Activated CD8-positive, alpha-beta memory T cell treated with anti-CD3 and anti-CD28 coated beads, Interleukin-2, amount 50 U/mL, for 24 hours (primary cell): Measurements from ENCODE around the gene TRABD2B.

Experiments
- DNase-seq: peaks from one replicate; pipeline ENCODE4 v3.0.0-alpha.2; 2020; ENCODE audit errors: extremely low read depth

The TRABD2B gene

DNA sequence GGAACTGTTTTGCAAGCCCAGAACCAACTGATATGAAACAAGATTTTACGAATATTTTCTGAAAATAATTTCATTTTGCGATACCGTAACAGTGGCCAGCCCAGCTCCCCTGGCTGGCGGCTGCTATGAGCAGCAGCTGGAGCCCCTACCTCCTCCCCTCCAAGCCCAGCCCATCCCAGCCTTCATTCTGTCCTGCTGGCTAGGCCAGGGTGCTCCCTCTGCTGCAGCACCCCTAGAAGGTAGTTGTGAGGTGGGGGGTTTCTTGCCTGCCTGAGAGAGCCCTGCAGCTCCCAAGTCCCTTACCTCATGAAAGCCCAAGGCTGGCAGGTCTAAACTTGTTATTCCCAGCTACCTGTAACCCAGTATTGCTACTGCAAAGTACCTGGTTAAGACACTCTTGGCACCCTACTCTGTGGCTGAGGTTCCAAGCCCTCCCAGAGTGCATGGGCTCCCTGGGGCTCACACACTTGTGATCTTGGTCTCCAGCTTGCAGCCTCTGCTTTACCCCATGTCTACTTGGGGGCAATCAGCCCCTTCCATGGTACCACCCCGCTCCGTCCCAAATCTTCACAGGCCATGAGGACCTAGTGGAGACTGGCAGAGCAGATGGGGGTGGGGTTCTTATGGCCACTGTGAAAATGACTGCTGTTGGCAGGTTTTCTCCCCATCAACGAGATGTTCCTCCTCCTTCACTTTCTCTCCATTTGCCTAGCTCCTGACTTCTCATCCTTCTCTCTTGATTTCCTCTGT is 239.8 kb downstream of the TRABD2B start:
- DNase-seq: no peak

DNA sequence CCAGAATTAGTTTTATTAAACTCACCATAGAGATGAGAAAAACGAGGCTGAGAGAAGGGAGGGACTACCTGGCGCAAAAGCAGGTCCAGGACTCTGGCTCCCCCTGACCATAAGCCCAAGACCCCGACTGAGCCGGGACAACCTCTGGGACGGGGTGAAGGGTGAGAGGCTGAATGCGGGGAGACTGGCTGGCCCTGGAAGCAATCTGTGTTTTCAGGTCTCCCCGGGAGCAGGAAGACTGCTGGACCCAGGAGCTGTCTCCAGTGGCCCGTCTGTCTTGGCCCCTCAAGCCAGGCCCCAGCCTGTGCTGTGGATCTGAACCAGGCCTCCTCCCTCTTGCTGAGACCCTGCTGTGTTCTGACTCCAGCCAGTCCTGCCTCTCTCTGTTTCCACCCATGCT is 240.8 kb downstream of the TRABD2B start:
- no peak for DNase-seq

DNA sequence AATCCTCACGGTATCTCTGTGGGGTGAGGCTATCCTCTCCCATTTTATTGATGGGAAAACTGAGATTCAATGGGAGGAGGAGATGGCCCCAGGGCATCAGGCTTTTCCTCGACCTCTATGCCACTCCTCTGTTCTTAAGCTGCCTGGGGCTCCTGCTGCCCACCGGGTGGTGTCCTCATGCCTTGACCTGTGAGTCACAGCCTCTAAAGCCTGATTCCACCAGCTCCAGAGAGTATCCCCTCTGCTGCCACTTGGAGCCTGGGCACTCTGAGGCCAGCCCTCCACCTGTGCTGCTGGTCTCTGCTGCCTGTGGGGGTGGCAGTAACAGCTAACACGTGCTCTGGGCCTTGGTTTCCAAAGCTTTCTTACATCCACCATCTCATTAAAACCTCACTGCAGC is 241.2 kb downstream of the TRABD2B start:
- DNase-seq: no peak

GRCh38 chr1:47755101-47755990 is 241.8 kb downstream of the TRABD2B start:
- DNase-seq: peak; percentile 5

- no peak for DNase-seq
These were observed 243.0 kb downstream of the TRABD2B start for GRCh38 chr1:47754221-47754620.

GRCh38 chr1:47753808-47754207 is 243.4 kb downstream of the TRABD2B start:
- no peak for DNase-seq

- no peak for DNase-seq
These were observed 244.6 kb downstream of the TRABD2B start for GRCh38 chr1:47752559-47752958.

DNA sequence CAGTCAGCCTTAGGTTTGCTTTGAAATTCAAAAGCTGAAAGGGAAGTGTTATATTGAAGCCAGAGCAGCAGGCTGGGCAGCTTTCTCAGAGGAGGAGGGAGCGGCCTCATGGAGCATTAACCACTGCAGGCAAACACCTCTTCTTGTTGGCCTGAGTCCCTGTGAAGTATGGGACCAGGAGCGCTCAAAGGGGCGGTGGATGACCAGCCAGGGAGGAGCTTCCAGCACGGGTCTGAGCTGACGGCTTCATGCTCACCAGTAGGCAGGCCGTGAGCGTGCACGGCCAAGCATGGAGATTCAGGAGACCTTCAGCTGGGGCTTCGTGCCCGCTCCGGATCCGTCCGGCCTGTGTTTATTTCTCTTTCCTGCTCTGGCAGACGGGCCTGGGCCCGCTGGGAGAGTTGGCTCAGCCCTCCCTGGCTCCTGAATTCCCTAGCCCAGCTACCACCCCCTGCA is 245.2 kb downstream of the TRABD2B start:
- no peak for DNase-seq

- no peak for DNase-seq
These were observed 246.0 kb downstream of the TRABD2B start for GRCh38 chr1:47751193-47751592.

GRCh38 chr1:47745715-47746609 is 251.2 kb downstream of the TRABD2B start:
- no peak for DNase-seq

DNA sequence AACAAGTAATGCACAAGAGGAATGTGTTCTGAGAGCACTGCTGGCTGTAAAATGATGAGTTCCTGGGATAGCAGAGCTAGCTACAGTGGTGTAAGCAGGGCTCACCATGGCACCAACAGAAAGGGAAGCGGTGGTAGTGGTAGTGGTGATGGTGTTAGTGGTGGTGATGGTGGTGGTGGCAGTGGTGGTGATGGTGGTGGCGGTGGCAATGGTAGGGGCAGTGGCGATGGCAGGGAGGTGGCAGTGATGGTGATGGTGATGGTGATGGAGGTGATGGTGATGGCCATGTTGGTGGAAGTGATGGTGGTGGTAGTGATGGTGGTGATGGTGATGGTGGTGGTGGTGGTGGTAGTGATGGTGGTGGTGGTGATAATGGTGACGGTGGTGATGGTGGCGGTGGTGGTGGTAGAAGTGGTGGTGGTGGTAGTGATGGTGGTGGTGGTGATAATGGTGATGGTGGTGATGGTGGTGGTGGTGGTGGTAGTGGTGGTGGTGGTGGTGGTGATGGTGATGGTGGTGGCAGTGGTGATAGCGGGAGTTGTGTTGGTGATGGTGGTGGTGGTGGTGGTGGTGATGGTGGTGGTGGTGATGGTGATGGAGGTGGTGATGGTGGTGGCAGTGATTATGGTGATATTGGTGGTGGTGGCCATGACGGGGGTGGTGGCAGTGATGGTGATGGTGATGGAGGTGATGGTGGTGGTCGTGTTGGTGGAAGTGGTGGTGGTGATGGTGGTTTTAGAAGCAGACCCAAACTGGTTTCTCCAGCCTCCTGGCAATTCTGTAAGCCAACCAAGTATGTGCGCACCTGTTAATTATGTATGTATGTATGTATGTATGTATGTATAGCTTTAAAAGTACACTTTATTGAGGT is 254.1 kb downstream of the TRABD2B start:
- DNase-seq: no peak

DNA sequence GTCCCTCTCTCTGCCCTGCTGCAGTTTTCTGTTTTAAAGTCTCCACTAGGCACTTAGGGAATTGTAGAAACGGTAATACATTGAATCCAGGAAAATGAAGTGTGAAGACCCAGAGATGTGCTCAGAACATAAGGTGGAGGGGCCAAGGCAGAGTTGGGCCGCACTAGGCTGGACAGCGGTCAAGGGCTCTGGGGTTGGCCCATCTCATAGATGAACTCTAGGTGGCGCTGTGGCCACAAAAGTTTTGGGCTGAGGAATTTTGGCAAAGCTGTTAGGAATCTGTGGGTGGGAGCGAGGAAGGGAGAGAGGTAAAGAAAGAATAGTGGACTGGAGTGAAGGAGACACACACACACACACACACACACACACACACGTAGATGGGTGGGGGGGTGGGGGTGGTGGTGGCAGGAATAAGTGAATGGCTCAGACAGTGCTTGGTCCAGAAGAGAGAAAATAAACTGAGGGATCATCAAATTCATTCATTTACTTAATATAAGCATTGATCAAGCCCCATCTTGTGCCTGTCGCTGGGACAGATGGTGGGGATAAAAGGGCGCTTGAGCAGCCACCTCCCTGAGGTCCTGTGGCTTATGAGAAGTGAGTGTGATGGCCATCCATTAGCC is 258.5 kb downstream of the TRABD2B start:
- DNase-seq: no peak

DNA sequence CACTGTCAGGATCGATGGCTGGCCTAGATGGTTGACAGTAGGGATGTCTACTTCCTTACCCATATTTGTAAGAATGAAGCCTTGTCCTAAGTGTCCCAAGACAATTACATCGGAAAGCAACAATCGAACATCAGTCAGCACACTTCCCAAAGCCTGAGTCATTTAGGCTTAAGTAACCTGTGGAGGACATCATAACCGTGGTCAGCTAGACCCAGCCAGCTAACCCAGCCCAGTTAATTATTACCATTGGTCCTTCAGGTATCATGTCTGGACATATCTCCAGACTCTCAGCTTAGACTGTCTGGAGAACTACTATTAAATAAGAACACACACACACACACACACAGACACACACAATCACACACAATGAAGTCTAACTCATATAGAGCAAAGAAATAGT is 264.7 kb downstream of the TRABD2B start:
- no peak for DNase-seq

DNA sequence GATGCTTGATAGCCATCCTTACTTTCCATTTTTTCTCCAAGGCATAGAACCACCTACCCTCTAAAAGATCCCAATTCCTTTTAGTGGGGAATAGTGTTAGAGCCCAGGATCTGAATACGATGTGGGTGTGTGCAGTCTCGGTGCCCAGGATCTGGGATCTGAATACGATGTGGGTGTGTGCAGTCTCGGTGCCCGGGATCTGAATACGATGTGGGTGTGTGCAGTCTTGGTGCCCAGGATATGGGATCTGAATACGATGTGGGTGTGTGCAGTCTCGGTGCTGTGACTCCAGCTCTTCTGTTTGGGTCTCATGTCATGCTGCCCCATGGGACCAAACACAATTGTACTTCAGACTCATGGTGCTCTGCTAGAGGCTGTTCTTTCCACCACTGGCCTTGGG is 265.5 kb downstream of the TRABD2B start:
- DNase-seq: no peak

GRCh38 chr1:47729685-47730084 is 267.5 kb downstream of the TRABD2B start:
- no peak for DNase-seq

DNA sequence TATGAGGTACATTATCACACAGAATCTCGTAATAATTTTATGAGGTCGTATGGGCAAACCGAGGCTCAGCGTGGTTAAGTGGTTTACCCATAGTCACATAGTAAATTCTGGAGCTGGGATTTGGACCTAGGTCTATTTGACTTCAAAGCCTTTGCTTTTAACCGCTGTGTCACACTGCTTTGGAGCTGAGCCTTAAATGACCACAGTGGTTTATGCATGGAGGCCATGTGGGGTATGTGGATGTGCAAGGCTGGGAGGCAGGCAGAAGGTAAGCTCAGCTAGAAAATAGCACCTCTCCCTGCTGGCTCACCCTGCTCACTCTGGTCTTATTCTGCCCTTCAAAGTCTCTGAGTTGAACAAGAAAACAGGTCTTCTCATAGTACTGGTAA is 269.5 kb downstream of the TRABD2B start:
- DNase-seq: no peak

DNA sequence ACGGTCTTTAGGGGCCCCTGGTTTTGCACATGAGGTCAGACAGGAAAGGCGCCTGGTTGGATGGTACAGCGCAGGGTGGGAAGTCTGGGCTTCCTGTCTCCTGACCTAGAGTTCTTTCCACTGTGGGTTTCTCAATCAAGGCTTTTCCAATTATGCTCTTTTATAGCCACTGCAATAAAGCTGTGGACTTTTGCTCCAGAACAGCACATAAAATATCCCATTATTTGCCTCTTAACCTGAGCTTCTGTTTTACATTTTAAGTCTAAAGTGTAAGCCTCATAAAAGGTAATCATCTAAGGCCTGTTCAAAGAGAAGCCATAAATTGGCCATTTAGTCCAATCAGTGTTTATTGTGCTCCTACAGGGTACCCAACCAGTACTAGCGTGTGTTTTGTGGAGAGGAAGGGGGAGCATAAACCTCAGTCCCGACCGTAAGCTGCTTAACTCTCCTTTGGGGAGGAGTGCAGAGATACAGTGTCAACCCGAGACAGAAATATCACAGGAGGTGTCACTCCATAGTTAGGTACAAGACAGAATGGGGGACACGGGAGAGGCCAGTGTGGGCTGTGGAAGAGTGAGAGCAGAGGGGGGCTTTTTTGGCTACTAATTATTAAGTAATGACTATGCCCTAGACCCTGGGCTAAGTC is 270.0 kb downstream of the TRABD2B start:
- DNase-seq: no peak

- DNase-seq: peak; percentile 15
These were observed 271.0 kb downstream of the TRABD2B start for GRCh38 chr1:47725992-47726855.

DNA sequence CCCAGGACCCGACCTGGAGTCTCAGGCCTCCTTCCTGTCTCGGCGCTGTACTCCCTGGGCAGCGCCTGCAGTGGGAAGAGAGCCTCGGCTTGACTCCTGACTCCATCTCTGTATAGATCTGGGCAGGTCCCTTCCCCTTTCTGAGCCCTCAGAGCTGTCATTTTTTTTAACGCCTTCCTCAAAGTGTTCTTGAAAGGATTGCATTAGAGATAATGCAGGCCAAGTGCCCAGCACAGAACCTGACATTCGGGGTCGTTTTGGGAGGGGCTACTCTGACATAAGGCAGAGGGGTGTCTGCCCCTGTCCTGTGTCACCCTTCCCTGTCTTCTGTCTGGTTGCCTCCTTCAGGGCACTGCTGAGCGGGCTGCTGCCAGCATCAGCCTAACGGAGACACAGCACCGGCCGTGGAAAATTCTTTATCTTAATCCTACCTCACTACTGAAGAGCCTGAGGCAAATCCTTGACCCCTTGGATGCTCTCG is 271.6 kb downstream of the TRABD2B start:
- DNase-seq: no peak
